BJ (cell line): ENCODE measurements around the gene SERPINE2. TPM values are rescaled to one million over a fixed set of nuclear protein-coding genes. Genes with fewer than 3 reads are reported as not detected.

Source experiments
- CTCF ChIA-PET: fragments of 350-600 bp; formaldehyde crosslinking; extraction: SDS; loops from one replicate; lab custom pipeline; 2021; ENCODE audit warnings: antibody characterized with exemption, inconsistent platforms; lab: Yijun Ruan, JAX
- POLR2A ChIA-PET: fragments of 300-600 bp; sonication (Branson Sonifier 250); formaldehyde crosslinking; extraction: SDS; loops from one replicate; lab custom pipeline; 2021; ENCODE audit warnings: antibody characterized with exemption; lab: Charles Lee
- DNase-seq: peaks from one replicate; pipeline ENCODE4 v3.0.0-alpha.2; 2011; ENCODE audit warnings: low read depth
- H3K27me3 ChIP-seq: 2 replicates; pipeline ENCODE4 v1.6.0; 2011; ENCODE audit warnings: low read length; ENCODE audit not compliant: control insufficient read depth, insufficient read depth
- H3K36me3 ChIP-seq: 2 replicates; pipeline ENCODE4 v1.5.1; 2011; ENCODE audit warnings: low read length; ENCODE audit not compliant: control insufficient read depth, insufficient read depth
- H3K4me3 ChIP-seq: 2 replicates; pipeline ENCODE4 v1.5.1; 2011; ENCODE audit warnings: low read depth, mild to moderate bottlenecking, control low read depth, low read length
- polyA plus RNA-seq: library from polyadenylated mRNA; depleted of rRNA; stranded (reverse); fragments of >200 nt; gene quantifications from 2 replicates; pipeline ENCODE4 v1.2.3, GENCODE V29; 2011
- TF ChIP-seq, protein P1 (sequence below): IDR thresholded peaks from 2 replicates; pipeline ENCODE4 v1.5.1; 2011; ENCODE audit warnings: low read depth, mild to moderate bottlenecking, control low read depth, inconsistent platforms, low read length, moderate library complexity; ENCODE audit not compliant: insufficient read depth

Gene SERPINE2
- polyA plus RNA-seq, 1 experiment: 750 TPM

GRCh38 chr2:223947711-223948205 lies 91.3 kb downstream of the SERPINE2 start:
- no peak overlapping the region for H3K4me3 ChIP-seq
- H3K27me3 ChIP-seq: no peaks in the 10 kb centered on the region
- CTCF ChIA-PET: no interaction called here
- TF ChIP-seq, protein P1, sequence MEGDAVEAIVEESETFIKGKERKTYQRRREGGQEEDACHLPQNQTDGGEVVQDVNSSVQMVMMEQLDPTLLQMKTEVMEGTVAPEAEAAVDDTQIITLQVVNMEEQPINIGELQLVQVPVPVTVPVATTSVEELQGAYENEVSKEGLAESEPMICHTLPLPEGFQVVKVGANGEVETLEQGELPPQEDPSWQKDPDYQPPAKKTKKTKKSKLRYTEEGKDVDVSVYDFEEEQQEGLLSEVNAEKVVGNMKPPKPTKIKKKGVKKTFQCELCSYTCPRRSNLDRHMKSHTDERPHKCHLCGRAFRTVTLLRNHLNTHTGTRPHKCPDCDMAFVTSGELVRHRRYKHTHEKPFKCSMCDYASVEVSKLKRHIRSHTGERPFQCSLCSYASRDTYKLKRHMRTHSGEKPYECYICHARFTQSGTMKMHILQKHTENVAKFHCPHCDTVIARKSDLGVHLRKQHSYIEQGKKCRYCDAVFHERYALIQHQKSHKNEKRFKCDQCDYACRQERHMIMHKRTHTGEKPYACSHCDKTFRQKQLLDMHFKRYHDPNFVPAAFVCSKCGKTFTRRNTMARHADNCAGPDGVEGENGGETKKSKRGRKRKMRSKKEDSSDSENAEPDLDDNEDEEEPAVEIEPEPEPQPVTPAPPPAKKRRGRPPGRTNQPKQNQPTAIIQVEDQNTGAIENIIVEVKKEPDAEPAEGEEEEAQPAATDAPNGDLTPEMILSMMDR: no peak
- DNase-seq: no peak
- POLR2A ChIA-PET: no interaction called here
- H3K36me3 ChIP-seq: no peaks in the 10 kb centered on the region

- POLR2A ChIA-PET: interaction anchor here (1.0 kb wide), 1 partner anchor 146 kb away, joined by 3 read pairs; no protein-coding TSS in a partner anchor
- Histone ChIP-seq H3K27me3 (no peaks in the 10 kb centered on the region), H3K36me3 (no peaks in the 10 kb centered on the region), H3K4me3 (no peak overlapping the region)
- no peak for DNase-seq
- CTCF ChIA-PET: interaction anchor here (1.0 kb wide), 1 partner anchor 337 kb away, joined by 3 read pairs; no protein-coding TSS in a partner anchor
- TF ChIP-seq, protein P1: no peak
These were observed 93.3 kb downstream of the SERPINE2 start for GRCh38 chr2:223945755-223946154.

- CTCF ChIA-PET: interaction anchor here (0.6 to 1.0 kb wide), 2 partner anchors 183 to 337 kb away, joined by 3 read pairs; no protein-coding TSS in a partner anchor
- POLR2A ChIA-PET: interaction anchor here (1.0 kb wide), 1 partner anchor 145 kb away, joined by 3 read pairs; no protein-coding TSS in a partner anchor
- TF ChIP-seq, protein P1: no peak
- peak within 1 kb of the TSS; percentile 96 for H3K4me3 ChIP-seq
- no peaks in the 10 kb centered on the region for H3K27me3 ChIP-seq
- no peaks in the 10 kb centered on the region for H3K36me3 ChIP-seq
- peak; percentile 31 for DNase-seq
These were observed 94.2 kb downstream of the SERPINE2 start, which contains the start of gene WDFY1 for GRCh38 chr2:223944703-223945531. TSS of gene WDFY1 (minus strand) at chr2:223945335. CDS start at chr2:223945284, 51 bp downstream.

- DNase-seq: no peak
- TF ChIP-seq, protein P1: no peak
- H3K36me3 ChIP-seq: no peaks in the 10 kb centered on the region
- ChIA-PET CTCF (interaction anchor here (0.6 kb wide), 1 partner anchor 183 kb away, joined by 3 read pairs; no protein-coding TSS in a partner anchor), POLR2A (no interaction called here)
- H3K27me3 ChIP-seq: no peaks in the 10 kb centered on the region
- H3K4me3 ChIP-seq: peak overlapping the region; percentile 96
These were observed 94.9 kb downstream of the SERPINE2 start for GRCh38 chr2:223944166-223944702.

DNA sequence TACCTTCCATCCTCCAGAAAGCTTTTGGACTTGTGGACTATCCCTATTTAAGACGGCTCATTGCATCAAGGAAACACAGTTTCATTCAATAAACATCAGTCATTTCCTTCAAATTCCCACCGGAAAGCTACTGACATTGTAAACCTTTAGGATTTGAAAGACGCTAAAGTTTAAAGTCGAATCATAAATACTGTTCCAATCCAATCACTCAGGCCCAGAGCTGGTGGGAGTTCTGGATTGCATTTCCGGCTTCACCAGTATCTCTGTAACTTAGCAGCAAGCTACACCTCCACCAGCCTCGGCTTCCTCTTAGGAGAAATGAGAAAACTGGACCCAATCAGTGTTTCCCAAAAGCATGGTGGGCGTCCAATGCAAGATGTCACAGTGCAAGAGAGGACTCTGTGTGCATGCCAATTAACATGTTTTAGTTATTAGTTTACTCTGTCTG lies 95.5 kb downstream of the SERPINE2 start:
- POLR2A ChIA-PET: no interaction called here

More for the DNA sequence above, 95.5 kb downstream of the SERPINE2 start:
- Histone ChIP-seq H3K4me3 (peak overlapping the region; percentile 96), H3K27me3 (no peaks in the 10 kb centered on the region), H3K36me3 (0 out of 2 replicates have a peak, but pooled peaks cover 1% of the 10 kb centered on the region)
- CTCF ChIA-PET: no interaction called here
- TF ChIP-seq, protein P1: no peak
- DNase-seq: no peak
